IMR-90 (cell line): Measurements from ENCODE around the gene NR1D2. TPM values are rescaled to one million over a fixed set of nuclear protein-coding genes. Genes with fewer than 3 reads are reported as not detected.

ENCODE experiments used
- ATAC-seq: fragments of 200-7000 bp; cut with Tn5 transposase; 2 replicates; pipeline ENCODE4 v1.9.1; 2020; ENCODE audit warnings: low read depth, mild to moderate bottlenecking, moderate library complexity
- BruUV-seq: library from RNA; stranded (reverse); fragments of 400-500 nt; replicated peaks from 2 replicates; lab custom pipeline; 2021; lab: Mats Ljungman, UMichigan
- CTCF ChIA-PET: fragments of 300-600 bp; formaldehyde crosslinking; extraction: SDS; loops from one replicate; lab custom pipeline; 2021; ENCODE audit warnings: antibody characterized with exemption; lab: Yijun Ruan, JAX
- POLR2A ChIA-PET: fragments of 300-600 bp; sonication (Branson Sonifier 250); formaldehyde crosslinking; loops from one replicate; lab custom pipeline; 2022; ENCODE audit warnings: antibody characterized with exemption; ENCODE audit not compliant: unreplicated experiment; lab: Charles Lee
- DNase-seq: peaks from one replicate; pipeline ENCODE4 v3.0.0; 2013
- H2AFZ ChIP-seq: replicated peaks from 2 replicates; pipeline ENCODE3; 2013; ENCODE audit warnings: low read length, mild to moderate bottlenecking; ENCODE audit not compliant: poor library complexity
- H2AK5ac ChIP-seq: 2 replicates; pipeline ENCODE4 v1.6.1; 2013; ENCODE audit warnings: low read depth, low read length, inconsistent platforms
- H2AK9ac ChIP-seq: replicated peaks from 2 replicates; pipeline ENCODE3; 2013; ENCODE audit warnings: mild to moderate bottlenecking, low read depth, low read length, moderate library complexity; ENCODE audit not compliant: poor library complexity
- H2BK120ac ChIP-seq: 2 replicates; pipeline ENCODE4 v1.6.1; 2013; ENCODE audit warnings: low read depth, low read length, inconsistent platforms
- H2BK15ac ChIP-seq: 3 replicates; pipeline ENCODE4 v1.6.1; 2013; ENCODE audit warnings: low read depth, low read length, inconsistent platforms
- H2BK20ac ChIP-seq: 2 replicates; pipeline ENCODE4 v1.6.1; 2013; ENCODE audit warnings: low read depth, mild to moderate bottlenecking, inconsistent platforms, low read length, moderate library complexity
- H2BK5ac ChIP-seq: 2 replicates; pipeline ENCODE4 v1.6.1; 2013; ENCODE audit warnings: mild to moderate bottlenecking, low read depth, low read length, inconsistent platforms; ENCODE audit not compliant: poor library complexity, severe bottlenecking
- H3K14ac ChIP-seq: replicated peaks from 2 replicates; pipeline ENCODE4 v1.6.1; 2013; ENCODE audit warnings: low read depth, low read length, inconsistent platforms
- H3K18ac ChIP-seq: 2 replicates; pipeline ENCODE4 v1.6.1; 2013; ENCODE audit warnings: low read depth, low read length, control low read depth
- H3K23ac ChIP-seq: 2 replicates; pipeline ENCODE4 v1.6.1; 2013; ENCODE audit warnings: low read depth, low read length, inconsistent platforms
- H3K27ac ChIP-seq: 2 replicates; pipeline ENCODE4 v1.5.1; 2013; ENCODE audit warnings: mild to moderate bottlenecking, control low read depth, low read length; ENCODE audit not compliant: insufficient read depth
- H3K27me3 ChIP-seq: 2 replicates; pipeline ENCODE4 v1.6.1; 2013; ENCODE audit warnings: low read length; ENCODE audit not compliant: control insufficient read depth, insufficient read depth
- H3K36me3 ChIP-seq: 2 replicates; pipeline ENCODE4 v1.6.1; 2013; ENCODE audit warnings: low read length, mixed read lengths; ENCODE audit not compliant: control insufficient read depth, insufficient read depth
- H3K4ac ChIP-seq: 2 replicates; pipeline ENCODE4 v1.6.1; 2013; ENCODE audit warnings: low read depth, low read length, inconsistent platforms
- H3K4me1 ChIP-seq: 2 replicates; pipeline ENCODE4 v1.6.1; 2013; ENCODE audit warnings: low read length, mixed read lengths; ENCODE audit not compliant: control insufficient read depth, insufficient read depth
- H3K4me2 ChIP-seq: 2 replicates; pipeline ENCODE4 v1.6.1; 2013; ENCODE audit warnings: low read depth, mild to moderate bottlenecking, control low read depth, low read length, moderate library complexity
- H3K4me3 ChIP-seq: 2 replicates; pipeline ENCODE4 v1.5.1; 2013; ENCODE audit warnings: low read depth, mild to moderate bottlenecking, control low read depth, low read length, moderate library complexity; ENCODE audit not compliant: insufficient read depth
- H3K56ac ChIP-seq: 2 replicates; pipeline ENCODE4 v1.6.1; 2013; ENCODE audit warnings: low read length, inconsistent platforms; ENCODE audit not compliant: insufficient read depth; ENCODE audit errors: extremely low read depth
- H3K79me1 ChIP-seq, 2 experiments: 2 replicates each; pipeline ENCODE4 v1.6.1; 2013; ENCODE audit warnings: low read length in 2 of 2, inconsistent platforms in 1 of 2, low read depth in 1 of 2
- H3K9ac ChIP-seq: 2 replicates; pipeline ENCODE4 v1.6.1; 2013; ENCODE audit warnings: low read depth, low read length, control low read depth
- H3K9me1 ChIP-seq: 2 replicates; pipeline ENCODE4 v1.6.1; 2013; ENCODE audit warnings: low read length, inconsistent platforms; ENCODE audit not compliant: insufficient read depth
- H3K9me3 ChIP-seq: 2 replicates; pipeline ENCODE4 v1.6.1; 2013; ENCODE audit warnings: low read length; ENCODE audit not compliant: control insufficient read depth, insufficient read depth
- H4K20me1 ChIP-seq: 2 replicates; pipeline ENCODE4 v1.6.1; 2013; ENCODE audit warnings: low read length, inconsistent platforms; ENCODE audit not compliant: insufficient read depth
- H4K5ac ChIP-seq: 2 replicates; pipeline ENCODE4 v1.6.1; 2013; ENCODE audit warnings: mild to moderate bottlenecking, low read depth, low read length, control low read depth
- H4K8ac ChIP-seq, 2 experiments: 2 replicates each; pipeline ENCODE4 v1.6.1; 2013; ENCODE audit warnings: low read depth in 2 of 2, low read length in 2 of 2, control low read depth in 1 of 2, inconsistent platforms in 1 of 2
- H4K91ac ChIP-seq: 2 replicates; pipeline ENCODE4 v1.6.1; 2013; ENCODE audit warnings: low read depth, low read length, inconsistent platforms; ENCODE audit not compliant: insufficient read depth
- CHD1 ChIP-seq: IDR thresholded peaks from 2 replicates; pipeline ENCODE4 v1.6.1; 2012; ENCODE audit warnings: low read depth, low read length, improper control_type of control experiment
- CTCF ChIP-seq: conservative IDR thresholded peaks from 2 replicates; pipeline ENCODE4 v1.5.1; 2012; ENCODE audit warnings: mild to moderate bottlenecking, low read depth, low read length, improper control_type of control experiment
- MAZ ChIP-seq: IDR thresholded peaks from 2 replicates; pipeline ENCODE4 v1.6.1; 2012; ENCODE audit warnings: low read depth, mild to moderate bottlenecking, low read length, improper control_type of control experiment, moderate library complexity, borderline replicate concordance
- POLR2A ChIP-seq: IDR thresholded peaks from 2 replicates; pipeline ENCODE4 v1.6.1; 2012; ENCODE audit warnings: mild to moderate bottlenecking, low read depth, low read length
- RFX5 ChIP-seq: IDR thresholded peaks from 2 replicates; pipeline ENCODE4 v1.8.0; 2012; ENCODE audit warnings: low read depth, mild to moderate bottlenecking, low read length, moderate library complexity
- SMC3 ChIP-seq: fragments of 150-350 bp; IDR thresholded peaks from 2 replicates; pipeline ENCODE4 v1.6.1; 2016; ENCODE audit warnings: low read depth, mild to moderate bottlenecking, antibody characterized with exemption, low read length, moderate library complexity
- WGBS, 2 experiments: methylation state at CpG; one replicate each; pipeline versions ENCODE4 v1.1.5 to v1.1.7; 2013; ENCODE audit warnings: missing lambda C conversion rate in 2 of 2; ENCODE audit not compliant: insufficient read length in 1 of 2; ENCODE audit errors: extremely low coverage in 2 of 2; 5-methylcytosine and 5-hydroxymethylcytosine counted together
- dilution Hi-C: fragments of 300-500 bp; cut with HindIII; formaldehyde crosslinking; loops from one replicate; pipeline ENCODE4 v1.14.3; 2018; ENCODE audit warnings: low sequenced_read_pairs; ENCODE audit not compliant: unreplicated experiment
- in situ Hi-C: fragments of 300-500 bp; cut with MboI; formaldehyde crosslinking; loops from 3 replicates; pipeline ENCODE4 v1.14.3; 2019; ENCODE audit warnings: low sequenced_read_pairs, inconsistent platforms, mixed read lengths
- intact Hi-C: fragments of 100-400 bp; cut with micrococcal nuclease; formaldehyde crosslinking; loops from 2 replicates; pipeline ENCODE4 v1.10.0; 2022
- polyA plus RNA-seq, 3 experiments: library from polyadenylated mRNA; depleted of rRNA; stranded (reverse); fragments of >200 nt; gene quantifications; 2 replicates each; pipeline ENCODE4 v1.2.3, GENCODE V29; 2012; ENCODE audit warnings: low replicate concordance in 1 of 3
- total RNA-seq: library from RNA; depleted of rRNA; stranded (reverse); fragments of >200 nt; gene quantifications from 2 replicates; pipeline ENCODE4 v1.2.3, GENCODE V29; 2012
- TF ChIP-seq, protein P1 (sequence below): fragments of 150-350 bp; IDR thresholded peaks from 2 replicates; pipeline ENCODE4 v1.6.1; 2016; ENCODE audit warnings: low read depth, mild to moderate bottlenecking, low read length, moderate library complexity, borderline replicate concordance

NR1D2 gene
- total and polyA plus RNA-seq, 2 of the 4 experiments (the other 2 are of a cell fraction): 8.1 to 41.0 TPM

GRCh38 chr3:23913873-23914743, 31.0 kb upstream of the NR1D2 start:
- Histone ChIP-seq H4K8ac (no peak overlapping the region), H3K79me1 (peaks cover 19 to 39% of the 10 kb centered on the region in 2 experiments), H3K23ac (no peak overlapping the region), H3K4me1 (no peaks in the 10 kb centered on the region), H3K4me2 (no peak overlapping the region), H4K5ac (no peak overlapping the region), H3K56ac (no peak overlapping the region), H3K27me3 (no peaks in the 10 kb centered on the region), H3K4me3 (no peak overlapping the region), H4K91ac (no peak overlapping the region), H2AK9ac (no peak overlapping the region), H2AK5ac (no peak overlapping the region), H3K18ac (no peak overlapping the region), H4K20me1 (peaks cover 21% of the 10 kb centered on the region), H3K4ac (no peak overlapping the region), H3K27ac (no peak overlapping the region), H3K36me3 (peaks cover 9% of the 10 kb centered on the region), H2BK20ac (no peak overlapping the region), H3K9me3 (no peaks in the 10 kb centered on the region), H3K9ac (no peak overlapping the region), H2AFZ (no peak overlapping the region), H3K9me1 (no peaks in the 10 kb centered on the region), H2BK5ac (no peak overlapping the region), H2BK120ac (no peak overlapping the region), H3K14ac (no peak overlapping the region), H2BK15ac (no peak overlapping the region)
- DNase-seq: no peak
- ChIA-PET CTCF (no interaction called here), POLR2A (no interaction called here)
- ATAC-seq: no peak
- BruUV-seq: no TSS peak
- dilution Hi-C loops: no loop called here
- no CpG with 5 or more reads among the region's 3 CpGs for WGBS, 2 experiments
- intact Hi-C loops: loop anchor here (10.0 kb wide), 1 partner anchor 771 kb away; no protein-coding TSS in a partner anchor
- TF ChIP-seq CHD1: no peak
- no peak for TF ChIP-seq MAZ
- TF ChIP-seq POLR2A: no peak
- TF ChIP-seq SMC3: no peak
- no peak for TF ChIP-seq RFX5
- TF ChIP-seq, protein P1, sequence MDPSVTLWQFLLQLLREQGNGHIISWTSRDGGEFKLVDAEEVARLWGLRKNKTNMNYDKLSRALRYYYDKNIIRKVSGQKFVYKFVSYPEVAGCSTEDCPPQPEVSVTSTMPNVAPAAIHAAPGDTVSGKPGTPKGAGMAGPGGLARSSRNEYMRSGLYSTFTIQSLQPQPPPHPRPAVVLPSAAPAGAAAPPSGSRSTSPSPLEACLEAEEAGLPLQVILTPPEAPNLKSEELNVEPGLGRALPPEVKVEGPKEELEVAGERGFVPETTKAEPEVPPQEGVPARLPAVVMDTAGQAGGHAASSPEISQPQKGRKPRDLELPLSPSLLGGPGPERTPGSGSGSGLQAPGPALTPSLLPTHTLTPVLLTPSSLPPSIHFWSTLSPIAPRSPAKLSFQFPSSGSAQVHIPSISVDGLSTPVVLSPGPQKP: no peak
- no peak for TF ChIP-seq CTCF
- in situ Hi-C loops: no loop called here
